Common myeloid progenitor, CD34-positive (primary cell): ENCODE measurements around the gene CACNA1H.
"Not testable (repeated sequence)": the region's sequence is repeated elsewhere in the genome, so short reads cannot be mapped to it uniquely, and the experiment has no call there.

Experiments used
- CTCF ChIA-PET: fragments of 350-600 bp; sonication (Branson Sonifier 250); formaldehyde crosslinking; loops from one replicate; lab custom pipeline; 2021; ENCODE audit warnings: antibody characterized with exemption; lab: Charles Lee
- POLR2A ChIA-PET: fragments of 350-600 bp; sonication (Branson Sonifier 250); formaldehyde crosslinking; loops from one replicate; lab custom pipeline; 2021; ENCODE audit warnings: antibody characterized with exemption; lab: Charles Lee
- DNase-seq, 3 donors: peaks; one replicate each; pipeline versions ENCODE4 v3.0.0 to v3.0.0-alpha.2; 2013
- H3K27ac ChIP-seq, 2 experiments: 1 replicate in 1 of 2; 2 replicates in 1 of 2; pipeline ENCODE4 v1.7.0; 2013; ENCODE audit warnings: inconsistent platforms in 2 of 2, low read length in 2 of 2, mild to moderate bottlenecking in 2 of 2, low read depth in 1 of 2, moderate library complexity in 1 of 2; ENCODE audit not compliant: severe bottlenecking in 2 of 2, insufficient read depth in 1 of 2, poor library complexity in 1 of 2
- H3K27me3 ChIP-seq, 5 experiments: replicated peaks in 2 of 5; 1 replicate in 3 of 5; 2 replicates in 2 of 5; pipeline versions ENCODE4 v1.6.1 to v1.7.0; 2013; ENCODE audit warnings: low read length in 4 of 5, mild to moderate bottlenecking in 2 of 5, moderate library complexity in 2 of 5, inconsistent platforms in 1 of 5; ENCODE audit not compliant: insufficient read depth in 5 of 5, control insufficient read depth in 4 of 5
- H3K36me3 ChIP-seq, 4 experiments: 1 replicate in 2 of 4; 2 replicates in 2 of 4; pipeline versions ENCODE4 v1.6.1 to v1.7.0; 2013; ENCODE audit warnings: low read length in 3 of 4, control low read depth in 1 of 4, mild to moderate bottlenecking in 1 of 4; ENCODE audit not compliant: control insufficient read depth in 4 of 4, insufficient read depth in 4 of 4
- H3K4me1 ChIP-seq, 4 experiments: 1 replicate in 3 of 4; 2 replicates in 1 of 4; pipeline versions ENCODE4 v1.6.1 to v1.7.1; 2013; ENCODE audit warnings: low read length in 3 of 4, mild to moderate bottlenecking in 3 of 4, control low read depth in 1 of 4, inconsistent platforms in 1 of 4, moderate library complexity in 1 of 4; ENCODE audit not compliant: control insufficient read depth in 4 of 4, insufficient read depth in 4 of 4; ENCODE audit errors: control extremely low read depth in 1 of 4
- H3K4me3 ChIP-seq, 7 experiments: 1 replicate in 4 of 7; 2 replicates in 3 of 7; pipeline versions ENCODE4 v1.5.1 to v1.7.0; 2013; ENCODE audit warnings: mild to moderate bottlenecking in 7 of 7, low read length in 6 of 7, moderate library complexity in 6 of 7, inconsistent platforms in 2 of 7, low read depth in 2 of 7, control low read depth in 1 of 7; ENCODE audit not compliant: insufficient read depth in 4 of 7, control insufficient read depth in 1 of 7; ENCODE audit errors: extremely low read depth in 1 of 7
- H3K9me3 ChIP-seq, 5 experiments: 1 replicate in 4 of 5; 2 replicates in 1 of 5; pipeline versions ENCODE4 v1.6.1 to v1.7.1; 2013; ENCODE audit warnings: low read length in 4 of 5, mild to moderate bottlenecking in 2 of 5, inconsistent platforms in 1 of 5, low read depth in 1 of 5, moderate library complexity in 1 of 5; ENCODE audit not compliant: control insufficient read depth in 4 of 5, insufficient read depth in 2 of 5; ENCODE audit errors: control extremely low read depth in 1 of 5
- WGBS: methylation state at CpG from one replicate; pipeline ENCODE4 v1.1.5; 2013; ENCODE audit not compliant: insufficient coverage; 5-methylcytosine and 5-hydroxymethylcytosine counted together

CACNA1H gene

DNA sequence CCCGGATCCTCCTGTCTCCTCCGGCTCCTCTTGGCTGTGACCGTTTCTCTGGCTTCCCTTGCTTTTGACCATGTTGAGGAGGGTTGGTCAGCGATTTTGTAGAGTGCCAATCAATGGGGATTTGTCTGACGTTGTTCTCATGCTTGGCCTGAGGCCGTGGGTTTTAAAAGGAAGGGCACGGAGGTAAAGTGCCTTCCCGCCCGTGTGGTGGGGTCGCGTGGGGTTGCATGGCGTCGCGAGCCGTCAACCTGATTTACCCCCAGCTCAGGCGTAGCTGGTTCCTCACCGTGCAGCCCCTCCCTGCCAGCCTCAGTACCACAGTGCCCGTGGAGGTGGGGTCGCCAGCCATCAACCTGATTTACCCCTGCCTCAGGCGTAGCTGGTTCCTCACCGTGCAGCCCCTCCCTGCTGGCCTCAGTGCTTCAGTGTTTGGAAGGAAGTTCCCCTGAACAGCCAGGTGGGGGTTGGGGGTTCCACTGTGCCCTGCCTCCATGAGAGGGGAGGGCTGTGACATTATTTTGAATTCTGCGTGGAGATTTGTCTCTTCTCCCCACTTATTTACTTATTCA is 92.6 kb downstream of the CACNA1H start:
- CTCF ChIA-PET, result no interaction called here

DNA sequence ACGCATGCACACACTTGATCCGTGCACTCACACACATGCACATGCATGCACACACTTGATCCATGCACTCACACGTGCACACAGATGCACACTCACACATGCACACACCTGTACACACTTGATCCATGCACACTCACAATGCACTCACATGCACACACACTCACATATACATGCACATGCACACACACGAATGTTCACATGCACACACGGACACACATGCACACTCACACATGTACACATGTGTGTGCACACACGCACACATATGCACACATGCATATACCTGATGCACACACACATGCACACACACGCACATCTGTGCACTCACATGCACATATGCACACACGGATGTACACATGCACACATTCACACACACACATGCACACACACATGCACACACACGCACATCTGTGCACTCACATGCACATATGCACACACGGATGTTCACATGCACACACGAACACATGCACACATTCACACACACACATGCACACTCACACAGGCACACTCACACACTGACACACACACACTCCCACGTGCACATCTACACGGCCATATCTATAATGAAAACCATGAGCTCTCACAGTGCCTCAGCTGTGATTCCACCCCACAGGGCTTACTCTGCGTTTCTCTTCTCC is 95.1 kb downstream of the CACNA1H start:
- CTCF ChIA-PET, H3K27ac ChIP-seq, H3K4me3 ChIP-seq, H3K9me3 ChIP-seq, H3K36me3 ChIP-seq, H3K27me3 ChIP-seq, DNase-seq, POLR2A ChIA-PET: not testable (repeated sequence)
- WGBS, result 98% methylated on average over 10 of the region's 14 CpGs
- peaks cover 0 to 38% (median 14%) of the 10 kb centered on the region in 4 experiments for H3K4me1 ChIP-seq

More for the DNA sequence above, 92.6 kb downstream of the CACNA1H start:
- Histone ChIP-seq H3K27ac (peak overlapping the region; percentile 59 to 81), H3K36me3 (no peaks in the 10 kb centered on the region), H3K9me3 (no peaks in the 10 kb centered on the region), H3K4me1 (peaks cover 0 to 38% (median 14%) of the 10 kb centered on the region in 4 experiments), H3K4me3 (peak overlapping the region in 1 of 7 experiments; percentile 42), H3K27me3 (peaks cover 0 to 5% (median 0%) of the 10 kb centered on the region in 5 experiments)
- DNase-seq, result peak in 2 of 3 donors; percentile 42 to 61
- POLR2A ChIA-PET, result no interaction called here
- WGBS, result 20% methylated on average over 16 of the region's 22 CpGs

DNA sequence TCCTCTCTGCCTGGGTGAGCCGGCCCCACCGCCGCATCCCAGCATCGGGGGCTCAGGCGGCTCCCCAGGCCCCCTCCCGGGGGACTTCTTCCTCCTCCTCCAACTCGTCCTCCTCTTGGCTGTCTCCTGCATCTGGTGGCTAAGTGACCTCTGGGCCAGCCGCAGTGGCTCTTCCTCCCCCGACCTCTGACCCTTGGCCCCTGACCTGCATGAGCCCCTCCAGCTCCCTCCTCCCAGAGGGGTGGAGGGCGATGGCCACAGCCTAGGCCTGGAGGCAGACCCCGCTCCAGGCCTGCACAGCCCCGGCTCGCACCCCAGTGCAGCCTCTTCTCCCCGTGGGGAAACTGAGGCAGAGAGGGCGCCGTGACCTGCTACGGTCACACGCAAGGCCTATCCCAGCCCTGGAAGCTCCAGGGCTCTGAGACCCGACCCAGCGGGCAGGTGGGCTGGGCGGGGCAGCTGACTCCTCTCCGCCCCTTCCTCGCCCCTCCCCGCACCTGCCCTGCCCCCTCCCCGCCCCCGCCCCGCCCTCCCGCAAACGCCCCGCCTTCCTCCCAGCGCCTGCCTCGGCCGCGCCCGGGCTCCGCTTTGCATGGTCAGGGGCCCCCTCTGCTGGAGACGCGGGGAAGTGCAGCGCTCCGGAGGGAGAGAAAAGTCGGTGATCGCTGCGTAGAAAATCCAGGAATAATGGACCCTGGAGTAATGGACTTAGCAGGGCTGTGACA is 96.3 kb downstream of the CACNA1H start:
- H3K4me3 ChIP-seq, H3K27me3 ChIP-seq, POLR2A ChIA-PET, DNase-seq, H3K9me3 ChIP-seq, H3K36me3 ChIP-seq, H3K27ac ChIP-seq, CTCF ChIA-PET: not testable (repeated sequence)
- no CpG with 5 or more reads among the region's 43 CpGs for WGBS
- H3K4me1 ChIP-seq, result peaks cover 0 to 32% (median 14%) of the 10 kb centered on the region in 4 experiments

DNA sequence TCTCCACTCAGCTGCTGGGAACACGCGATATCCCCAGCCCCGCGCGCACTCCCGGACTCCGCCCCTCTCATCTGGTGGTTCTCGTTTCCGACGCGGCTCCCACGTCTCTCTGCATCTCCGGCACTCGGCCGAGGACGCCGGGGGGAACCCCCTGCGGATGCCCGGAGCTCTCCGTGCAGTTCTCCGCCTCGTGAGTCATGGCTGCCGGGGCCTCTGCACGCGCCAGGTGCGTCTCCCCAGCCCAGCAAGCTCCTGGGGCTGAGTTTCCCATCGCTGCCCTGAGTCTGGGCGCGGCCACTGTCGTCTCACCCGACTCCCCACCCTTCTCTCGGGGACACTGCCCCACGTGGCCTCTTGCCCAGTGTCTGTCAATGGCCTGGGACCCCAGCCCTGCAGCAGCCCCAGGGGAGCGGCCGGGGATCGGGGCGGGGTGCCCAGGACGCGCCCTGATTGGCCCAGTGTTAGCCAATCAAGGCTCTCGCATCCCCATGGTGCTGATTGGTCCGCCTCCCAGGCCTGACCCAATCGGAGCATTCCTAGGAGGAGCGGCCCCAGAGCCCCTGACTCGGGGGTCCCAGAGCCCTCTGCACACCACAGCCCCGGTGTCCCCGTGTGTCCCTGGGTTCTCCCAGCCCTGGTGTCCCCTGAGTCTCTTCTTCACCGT is 100.9 kb downstream of the CACNA1H start:
- whole genome bisulfite sequencing, result no CpG with 5 or more reads among the region's 47 CpGs
- CTCF ChIA-PET, result interaction anchor here (0.7 kb wide), 1 partner anchor 478 kb away, joined by 3 read pairs; no protein-coding TSS in a partner anchor
- DNase-seq, POLR2A ChIA-PET, H3K27ac ChIP-seq, H3K9me3 ChIP-seq, H3K36me3 ChIP-seq, H3K4me3 ChIP-seq, H3K4me1 ChIP-seq, H3K27me3 ChIP-seq: not testable (repeated sequence)

DNA sequence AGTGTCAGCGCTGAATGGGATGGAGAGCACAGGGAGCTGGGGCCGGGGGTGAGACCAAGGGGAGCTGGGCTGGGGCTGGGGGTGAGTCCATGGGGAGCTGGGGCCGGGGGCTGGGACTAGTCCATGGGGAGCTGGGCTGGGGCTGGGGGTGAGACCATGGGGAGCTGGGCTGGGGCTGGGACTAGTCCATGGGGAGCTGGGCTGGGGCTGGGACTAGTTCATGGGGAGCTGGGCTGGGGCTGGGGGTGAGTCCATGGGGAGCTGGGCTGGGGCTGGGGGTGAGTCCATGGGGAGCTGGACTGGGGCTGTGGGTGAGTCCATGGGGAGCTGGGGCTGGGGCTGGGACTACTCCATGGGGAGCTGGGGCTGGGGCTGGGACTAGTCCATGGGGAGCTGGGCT is 101.9 kb downstream of the CACNA1H start:
- CTCF ChIA-PET, H3K4me3 ChIP-seq, H3K27ac ChIP-seq, H3K36me3 ChIP-seq, POLR2A ChIA-PET, H3K9me3 ChIP-seq, DNase-seq: not testable (repeated sequence)
- peaks cover 0 to 14% (median 2%) of the 10 kb centered on the region in 4 experiments for H3K4me1 ChIP-seq
- WGBS, result 96% methylated on average over 3 of the region's 3 CpGs
- peaks cover 0 to 18% (median 4%) of the 10 kb centered on the region in 5 experiments for H3K27me3 ChIP-seq

DNA sequence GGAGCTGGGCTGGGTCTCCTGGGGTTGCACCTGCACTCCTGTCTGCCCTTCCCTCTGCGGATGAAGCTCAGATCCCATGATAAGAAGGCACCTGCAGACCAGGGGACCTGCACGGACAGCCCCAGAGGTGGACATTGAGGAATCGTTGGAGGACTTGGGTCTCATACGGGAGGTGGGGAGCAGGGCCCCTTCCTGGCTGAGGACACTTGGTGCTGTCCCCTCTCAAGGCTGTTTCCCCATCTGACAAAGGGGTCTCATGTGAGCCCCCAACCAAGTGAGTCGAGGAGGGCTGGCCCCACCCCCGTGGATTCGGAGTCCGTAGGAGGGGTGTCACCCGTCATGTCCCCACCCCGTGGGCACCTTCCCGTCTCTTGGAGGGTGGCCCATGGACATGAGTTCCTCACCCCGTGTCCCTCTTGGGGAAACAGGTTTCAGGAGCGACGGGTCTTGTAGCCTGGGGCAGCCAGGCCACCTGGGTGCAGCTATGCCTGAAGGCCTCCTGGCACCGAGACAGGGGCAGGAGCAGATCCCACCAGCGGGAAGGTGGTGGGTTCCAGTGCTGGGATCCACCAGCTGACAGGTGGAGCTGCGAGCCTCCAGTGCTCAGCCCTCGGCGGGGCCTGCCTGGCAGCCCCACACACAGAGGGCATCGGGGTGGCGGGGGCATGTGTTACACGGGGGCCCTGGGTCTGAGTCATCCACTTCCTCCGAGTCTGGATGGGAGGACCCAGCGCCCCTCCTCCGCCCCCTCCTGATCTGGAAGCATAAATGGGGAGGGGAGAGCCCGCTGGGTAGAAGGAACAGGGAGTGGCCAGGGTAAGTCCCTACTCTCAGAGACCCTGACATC is 102.6 kb downstream of the CACNA1H start, which contains the start of gene TPSD1:
TSS of gene TPSD1 (plus strand) at position 794 of the 847 bp plus-strand sequence. CDS start 212 bp downstream, outside the sequence.
- peaks cover 0 to 24% (median 8%) of the 10 kb centered on the region in 5 experiments for H3K27me3 ChIP-seq
- H3K27ac ChIP-seq, POLR2A ChIA-PET, H3K4me3 ChIP-seq, CTCF ChIA-PET, H3K36me3 ChIP-seq, H3K9me3 ChIP-seq: not testable (repeated sequence)
- H3K4me1 ChIP-seq, result peaks cover 0 to 14% (median 2%) of the 10 kb centered on the region in 4 experiments
- DNase-seq, result peak in 2 of 3 donors; percentile 42 to 51
- 84% methylated on average over 13 of the region's 26 CpGs for WGBS
